ENCODE data around the gene ERCC6L2. TPM values are rescaled to one million over a fixed set of nuclear protein-coding genes. Genes with fewer than 3 reads are reported as not detected.

Gene ERCC6L2
- total RNA-seq, 2 experiments from 2014 or later = 40.7 to 47.2 TPM

GRCh38 chr9:95978106-95978505 is 102.6 kb downstream of the ERCC6L2 start:
- CTCF ChIA-PET = interaction anchor here (1.1 kb wide), 1 partner anchor 147 kb away, joined by 3 read pairs; no protein-coding TSS in a partner anchor
- H3K4me3 Mint-ChIP-seq = no peak overlapping the region
- H3K36me3 Mint-ChIP-seq (ENCODE audit: low read depth) = peaks cover 45% of the 10 kb centered on the region
- no peaks in the 10 kb centered on the region for H3K27me3 Mint-ChIP-seq
- no peak overlapping the region for H3K27ac Mint-ChIP-seq
- no peaks in the 10 kb centered on the region for H3K9me3 Mint-ChIP-seq
- peaks cover 25% of the 10 kb centered on the region for H3K4me1 Mint-ChIP-seq
- DNase-seq = no peak
- POLR2A ChIA-PET = no interaction called here

GRCh38 chr9:95979446-95979845 is 104.0 kb downstream of the ERCC6L2 start:
- DNase-seq = no peak
- ChIA-PET POLR2A (interaction anchor here (0.6 kb wide), 1 partner anchor 396 kb away, joined by 4 read pairs; no protein-coding TSS in a partner anchor), CTCF (interaction anchor here (1.0 to 1.3 kb wide), 2 partner anchors 15 to 19 kb away, joined by 3 to 4 read pairs; no protein-coding TSS in a partner anchor)

GRCh38 chr9:95980262-95981125 is 105.0 kb downstream of the ERCC6L2 start:
- H3K9me3 Mint-ChIP-seq = no peaks in the 10 kb centered on the region
- ChIA-PET CTCF (interaction anchor here (1.0 kb wide), 1 partner anchor 18 kb away, joined by 3 read pairs; no protein-coding TSS in a partner anchor), POLR2A (interaction anchor here (0.6 kb wide), 1 partner anchor 397 kb away, joined by 4 read pairs; no protein-coding TSS in a partner anchor)
- no peak overlapping the region for H3K4me3 Mint-ChIP-seq
- no peaks in the 10 kb centered on the region for H3K27me3 Mint-ChIP-seq
- no peak for DNase-seq
- H3K27ac Mint-ChIP-seq = no peak overlapping the region
- H3K4me1 Mint-ChIP-seq = peaks cover 15% of the 10 kb centered on the region
- H3K36me3 Mint-ChIP-seq (ENCODE audit: low read depth) = peaks cover 43% of the 10 kb centered on the region

More at GRCh38 chr9:95979446-95979845, 104.0 kb downstream of the ERCC6L2 start:
- Mint-ChIP-seq H3K4me1 (peaks cover 20% of the 10 kb centered on the region), H3K27me3 (no peaks in the 10 kb centered on the region), H3K27ac (no peak overlapping the region), H3K36me3 (ENCODE audit: low read depth) (peaks cover 41% of the 10 kb centered on the region), H3K9me3 (no peaks in the 10 kb centered on the region), H3K4me3 (no peak overlapping the region)

GRCh38 chr9:95981761-95982390 is 106.4 kb downstream of the ERCC6L2 start:
- Mint-ChIP-seq H3K27me3 (no peaks in the 10 kb centered on the region), H3K36me3 (ENCODE audit: low read depth) (peaks cover 46% of the 10 kb centered on the region), H3K4me1 (peaks cover 15% of the 10 kb centered on the region), H3K4me3 (no peak overlapping the region), H3K27ac (no peak overlapping the region), H3K9me3 (peaks cover 5% of the 10 kb centered on the region)
- ChIA-PET CTCF (interaction anchor here (0.6 kb wide), 1 partner anchor 1732 kb away, joined by 3 read pairs; no protein-coding TSS in a partner anchor), POLR2A (no interaction called here)
- peak; percentile 18 for DNase-seq

- Mint-ChIP-seq H3K9me3 (peaks cover 15% of the 10 kb centered on the region), H3K4me1 (peaks cover 14% of the 10 kb centered on the region), H3K27me3 (no peaks in the 10 kb centered on the region), H3K27ac (no peak overlapping the region), H3K36me3 (ENCODE audit: low read depth) (peaks cover 45% of the 10 kb centered on the region), H3K4me3 (no peak overlapping the region)
- DNase-seq = no peak
- ChIA-PET CTCF (interaction anchor here (1.2 kb wide), 1 partner anchor 13 kb away, joined by 3 read pairs; no protein-coding TSS in a partner anchor), POLR2A (no interaction called here)
Measured at GRCh38 chr9:95985440-95986055, 110.1 kb downstream of the ERCC6L2 start.

GRCh38 chr9:95989297-95989696 is 113.8 kb downstream of the ERCC6L2 start:
- DNase-seq = no peak
- H3K36me3 Mint-ChIP-seq (ENCODE audit: low read depth) = peaks cover 40% of the 10 kb centered on the region
- ChIA-PET CTCF (interaction anchor here (0.7 kb wide), 1 partner anchor 26 kb away, joined by 3 read pairs; no protein-coding TSS in a partner anchor), POLR2A (no interaction called here)
- no peaks in the 10 kb centered on the region for H3K27me3 Mint-ChIP-seq
- H3K4me1 Mint-ChIP-seq = no peaks in the 10 kb centered on the region
- peaks cover 15% of the 10 kb centered on the region for H3K9me3 Mint-ChIP-seq
- no peak overlapping the region for H3K4me3 Mint-ChIP-seq
- H3K27ac Mint-ChIP-seq = no peak overlapping the region

GRCh38 chr9:95991326-95991725 is 115.8 kb downstream of the ERCC6L2 start:
- POLR2A ChIA-PET = no interaction called here
- peaks cover 5% of the 10 kb centered on the region for H3K4me1 Mint-ChIP-seq

GRCh38 chr9:95992536-95992935 is 117.0 kb downstream of the ERCC6L2 start:
- Mint-ChIP-seq H3K36me3 (ENCODE audit: low read depth) (peaks cover 31% of the 10 kb centered on the region), H3K4me1 (peaks cover 5% of the 10 kb centered on the region), H3K4me3 (no peak overlapping the region), H3K27ac (no peak overlapping the region), H3K27me3 (no peaks in the 10 kb centered on the region), H3K9me3 (peaks cover 8% of the 10 kb centered on the region)
- ChIA-PET POLR2A (no interaction called here), CTCF (interaction anchor here (1.2 to 1.3 kb wide), 2 partner anchors 14 to 16 kb away, joined by 3 to 4 read pairs; no protein-coding TSS in a partner anchor)
- no peak for DNase-seq

More at GRCh38 chr9:95991326-95991725, 115.8 kb downstream of the ERCC6L2 start:
- H3K9me3 Mint-ChIP-seq = peaks cover 12% of the 10 kb centered on the region
- H3K27ac Mint-ChIP-seq = no peak overlapping the region
- H3K4me3 Mint-ChIP-seq = no peak overlapping the region
- no peak for DNase-seq
- peaks cover 35% of the 10 kb centered on the region for H3K36me3 Mint-ChIP-seq (ENCODE audit: low read depth)
- H3K27me3 Mint-ChIP-seq = no peaks in the 10 kb centered on the region
- CTCF ChIA-PET = no interaction called here

GRCh38 chr9:95993337-95993736 is 117.8 kb downstream of the ERCC6L2 start:
- Mint-ChIP-seq H3K4me1 (peaks cover 5% of the 10 kb centered on the region), H3K9me3 (peaks cover 8% of the 10 kb centered on the region), H3K27ac (no peak overlapping the region), H3K36me3 (ENCODE audit: low read depth) (peaks cover 29% of the 10 kb centered on the region), H3K27me3 (no peaks in the 10 kb centered on the region), H3K4me3 (no peak overlapping the region)
- CTCF ChIA-PET = interaction anchor here (1.2 to 1.3 kb wide), 2 partner anchors 13 to 16 kb away, joined by 3 to 4 read pairs; no protein-coding TSS in a partner anchor
- DNase-seq = no peak
- POLR2A ChIA-PET = no interaction called here

- Mint-ChIP-seq H3K36me3 (ENCODE audit: low read depth) (peaks cover 47% of the 10 kb centered on the region), H3K9me3 (peaks cover 14% of the 10 kb centered on the region), H3K27me3 (no peaks in the 10 kb centered on the region), H3K4me3 (no peak overlapping the region), H3K27ac (no peak overlapping the region), H3K4me1 (peaks cover 5% of the 10 kb centered on the region)
- ChIA-PET CTCF (interaction anchor here (0.6 to 1.8 kb wide), 5 partner anchors 11 to 1115 kb away, joined by 3 to 7 read pairs (median 4); no protein-coding TSS in a partner anchor), POLR2A (interaction anchor here (0.6 kb wide), 1 partner anchor 304 kb away, joined by 4 read pairs; no protein-coding TSS in a partner anchor)
- DNase-seq = no peak
Measured at GRCh38 chr9:95999390-95999789, 123.9 kb downstream of the ERCC6L2 start.

GRCh38 chr9:96004379-96004778 is 128.9 kb downstream of the ERCC6L2 start:
- Mint-ChIP-seq H3K27ac (no peak overlapping the region), H3K4me3 (no peak overlapping the region), H3K9me3 (peaks cover 12% of the 10 kb centered on the region), H3K27me3 (no peaks in the 10 kb centered on the region), H3K36me3 (ENCODE audit: low read depth) (peaks cover 35% of the 10 kb centered on the region), H3K4me1 (peaks cover 13% of the 10 kb centered on the region)
- CTCF ChIA-PET = interaction anchor here (0.8 kb wide), 1 partner anchor 10 kb away, joined by 3 read pairs; no protein-coding TSS in a partner anchor
- POLR2A ChIA-PET = no interaction called here
- no peak for DNase-seq

GRCh38 chr9:96006296-96006879 is 130.9 kb downstream of the ERCC6L2 start:
- no peaks in the 10 kb centered on the region for H3K27me3 Mint-ChIP-seq
- POLR2A ChIA-PET = interaction anchor here (0.7 kb wide), 1 partner anchor 131 kb away, joined by 3 read pairs; no protein-coding TSS in a partner anchor
- H3K4me1 Mint-ChIP-seq = peaks cover 32% of the 10 kb centered on the region

More at GRCh38 chr9:96006296-96006879, 130.9 kb downstream of the ERCC6L2 start:
- CTCF ChIA-PET = interaction anchor here (1.0 to 2.4 kb wide), 5 partner anchors 11 to 59 kb away, joined by 3 to 8 read pairs (median 4); no protein-coding TSS in a partner anchor
- Mint-ChIP-seq H3K27ac (no peak overlapping the region), H3K4me3 (no peak overlapping the region), H3K9me3 (peaks cover 6% of the 10 kb centered on the region), H3K36me3 (ENCODE audit: low read depth) (peaks cover 37% of the 10 kb centered on the region)
- DNase-seq = no peak

Data from activated CD4-positive, alpha-beta T cell treated with anti-CD3 and anti-CD28 coated beads, Interleukin-2, amount 10 ng/mL, durations not matched to agents 7 days and 5 days (primary cell).